Ovary (tissue), 9 donors: ENCODE measurements around the gene ATP13A1. TPM values are rescaled to one million over a fixed set of nuclear protein-coding genes. Genes with fewer than 3 reads are reported as not detected.

Source experiments
- DNase-seq, 5 donors: peaks; one replicate each; pipeline ENCODE4 v3.0.0-alpha.2; 2019 to 2020
- H3K27ac ChIP-seq, 2 donors: fragments of 200-600 bp; one replicate each; pipeline versions ENCODE4 v1.5.1 to v1.8.0; 2019 to 2022
- H3K27me3 ChIP-seq: fragments of 200-600 bp; one replicate; pipeline ENCODE4 v1.8.0; 2022
- H3K36me3 ChIP-seq: fragments of 200-600 bp; sonication (generic); one replicate; pipeline ENCODE4 v1.5.1; 2019
- H3K4me1 ChIP-seq: one replicate; pipeline ENCODE4 v1.8.1; 2013; ENCODE audit warnings: mild to moderate bottlenecking, moderate library complexity; ENCODE audit not compliant: insufficient read depth
- H3K4me3 ChIP-seq: fragments of 200-600 bp; sonication (generic); one replicate; pipeline ENCODE4 v1.5.1; 2017
- H3K9me3 ChIP-seq, 2 donors: fragments of 200-600 bp in 1 of 2; sonication (generic) in 1 of 2; one replicate each; pipeline versions ENCODE4 v1.5.1 to v1.8.1; 2013 to 2019; ENCODE audit warnings: mild to moderate bottlenecking in 1 of 2, moderate library complexity in 1 of 2
- EP300 ChIP-seq: sonication (generic); formaldehyde crosslinking; IDR thresholded peaks from one replicate; pipeline ENCODE4 v1.6.1; 2017; ENCODE audit warnings: antibody characterized with exemption
- POLR2A ChIP-seq: fragments of 450-650 bp; IDR thresholded peaks from one replicate; pipeline ENCODE4 v1.6.1; 2017; ENCODE audit warnings: antibody characterized with exemption, mild to moderate bottlenecking, moderate library complexity
- WGBS, 3 donors: extraction: QIAGEN DNeasy Blood & Tissue Kit in 1 of 3; methylation state at CpG; one replicate each; pipeline versions ENCODE4 v1.1.5 to v1.1.7; 2013 to 2017; 5-methylcytosine and 5-hydroxymethylcytosine counted together
- intact Hi-C, 4 donors: fragments of 100-400 bp; cut with DNase I; formaldehyde crosslinking; loops; one replicate each; pipeline versions ENCODE4 v1.11.0 to v1.15.1; 2022 to 2023
- polyA plus RNA-seq, 2 donors: library from polyadenylated mRNA; stranded (reverse); fragments of 200-250 nt in 1 of 2; fragments of 350-450 nt in 1 of 2; fragmentation: Illumina TruSeq in 1 of 2; extraction: RNeasy Lipid Tissue Mini Kit (QIAGEN cat#74804) in 1 of 2; gene quantifications; one replicate each; pipeline ENCODE4 v1.2.3, GENCODE V29; 2013 to 2014
- total RNA-seq, 7 donors: library from RNA; depleted of rRNA in 2 of 7; stranded (reverse); fragments of >200 nt in 2 of 7; fragmentation: NEBNext Ultra II Directional in 3 of 7; extraction: Animal tissue kit (Norgen Biotek cat#: 25700) in 3 of 7; gene quantifications; one replicate each; pipeline versions ENCODE4 v1.1.0 to v1.2.4, GENCODE V29; 2016 to 2023
- TF ChIP-seq, protein P1 (sequence below), 3 donors: fragments of 450-650 bp in 2 of 3; fragments of 200-600 bp in 1 of 3; IDR thresholded peaks; one replicate each; pipeline versions ENCODE4 v1.5.1 to v1.8.0; 2016 to 2022; ENCODE audit warnings: antibody characterized with exemption in 3 of 3, mild to moderate bottlenecking in 1 of 3
- donor health status: DM: no; HTN: no; CAD: no; lungs with moderate emphysema.
- donor health status: DM: no; HTN: no; CAD: no.
- donor health status: Bipolar disorder and iron deficiency.
- donor health status: DM: yes; HTN: yes; CAD: no.
- donor health status: DM: no; HTN: no; CAD: no.
- donor health status: DM: yes; HTN: yes; CAD: no.

Gene ATP13A1
- total and polyA plus RNA-seq, 9 donors = 24.9 to 407 (median 58.0) TPM

DNA sequence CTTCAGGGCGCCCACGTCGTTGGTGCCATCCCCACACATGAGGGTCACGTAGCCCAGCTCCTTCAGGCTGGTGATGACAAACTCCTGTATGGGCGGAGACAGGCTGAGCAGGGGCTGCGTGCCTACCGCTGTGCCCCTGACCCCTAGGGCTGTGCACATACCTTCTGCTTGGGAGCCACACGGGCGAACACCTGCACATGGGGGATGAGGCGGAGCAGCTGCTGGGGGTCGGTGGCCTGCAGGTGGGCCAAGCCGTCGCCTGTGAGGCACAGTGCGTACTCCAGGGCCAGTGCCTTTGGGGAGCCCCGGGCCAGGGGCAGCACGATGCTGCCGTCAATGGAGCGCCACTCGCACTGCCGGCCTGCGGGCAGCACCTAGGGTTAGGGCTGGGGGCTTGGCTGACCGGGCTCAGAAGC lies 13.9 kb downstream of the ATP13A1 start:
- Histone ChIP-seq H3K4me1 (no peaks in the 10 kb centered on the region), H3K36me3 (no peaks in the 10 kb centered on the region), H3K9me3 (no peaks in the 10 kb centered on the region), H3K27ac (no peak overlapping the region), H3K27me3 (no peaks in the 10 kb centered on the region), H3K4me3 (no peak overlapping the region)
- TF ChIP-seq POLR2A = no peak
- TF ChIP-seq EP300 = no peak
- TF ChIP-seq, protein P1, sequence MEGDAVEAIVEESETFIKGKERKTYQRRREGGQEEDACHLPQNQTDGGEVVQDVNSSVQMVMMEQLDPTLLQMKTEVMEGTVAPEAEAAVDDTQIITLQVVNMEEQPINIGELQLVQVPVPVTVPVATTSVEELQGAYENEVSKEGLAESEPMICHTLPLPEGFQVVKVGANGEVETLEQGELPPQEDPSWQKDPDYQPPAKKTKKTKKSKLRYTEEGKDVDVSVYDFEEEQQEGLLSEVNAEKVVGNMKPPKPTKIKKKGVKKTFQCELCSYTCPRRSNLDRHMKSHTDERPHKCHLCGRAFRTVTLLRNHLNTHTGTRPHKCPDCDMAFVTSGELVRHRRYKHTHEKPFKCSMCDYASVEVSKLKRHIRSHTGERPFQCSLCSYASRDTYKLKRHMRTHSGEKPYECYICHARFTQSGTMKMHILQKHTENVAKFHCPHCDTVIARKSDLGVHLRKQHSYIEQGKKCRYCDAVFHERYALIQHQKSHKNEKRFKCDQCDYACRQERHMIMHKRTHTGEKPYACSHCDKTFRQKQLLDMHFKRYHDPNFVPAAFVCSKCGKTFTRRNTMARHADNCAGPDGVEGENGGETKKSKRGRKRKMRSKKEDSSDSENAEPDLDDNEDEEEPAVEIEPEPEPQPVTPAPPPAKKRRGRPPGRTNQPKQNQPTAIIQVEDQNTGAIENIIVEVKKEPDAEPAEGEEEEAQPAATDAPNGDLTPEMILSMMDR (IDR thresholded peaks at IDR 0.05) = no peak
- DNase-seq = no peak
- WGBS, 3 donors = 85 to 89% (median 89%) methylated on average over 13 to 22 of the region's 22 CpGs
- intact Hi-C loops = no loop called here

- Histone ChIP-seq H3K4me1 (no peaks in the 10 kb centered on the region), H3K9me3 (no peaks in the 10 kb centered on the region), H3K27ac (no peak overlapping the region), H3K4me3 (no peak overlapping the region), H3K27me3 (no peaks in the 10 kb centered on the region), H3K36me3 (no peaks in the 10 kb centered on the region)
- intact Hi-C loops = no loop called here
- TF ChIP-seq, protein P1 (IDR thresholded peaks at IDR 0.05) = no peak
- no peak for TF ChIP-seq POLR2A
- no peak for TF ChIP-seq EP300
- DNase-seq = no peak
- WGBS, 3 donors = 83 to 89% (median 83%) methylated on average over 6 of the region's 6 CpGs
These were observed 14.3 kb downstream of the ATP13A1 start for GRCh38 chr19:19649155-19649554.

DNA sequence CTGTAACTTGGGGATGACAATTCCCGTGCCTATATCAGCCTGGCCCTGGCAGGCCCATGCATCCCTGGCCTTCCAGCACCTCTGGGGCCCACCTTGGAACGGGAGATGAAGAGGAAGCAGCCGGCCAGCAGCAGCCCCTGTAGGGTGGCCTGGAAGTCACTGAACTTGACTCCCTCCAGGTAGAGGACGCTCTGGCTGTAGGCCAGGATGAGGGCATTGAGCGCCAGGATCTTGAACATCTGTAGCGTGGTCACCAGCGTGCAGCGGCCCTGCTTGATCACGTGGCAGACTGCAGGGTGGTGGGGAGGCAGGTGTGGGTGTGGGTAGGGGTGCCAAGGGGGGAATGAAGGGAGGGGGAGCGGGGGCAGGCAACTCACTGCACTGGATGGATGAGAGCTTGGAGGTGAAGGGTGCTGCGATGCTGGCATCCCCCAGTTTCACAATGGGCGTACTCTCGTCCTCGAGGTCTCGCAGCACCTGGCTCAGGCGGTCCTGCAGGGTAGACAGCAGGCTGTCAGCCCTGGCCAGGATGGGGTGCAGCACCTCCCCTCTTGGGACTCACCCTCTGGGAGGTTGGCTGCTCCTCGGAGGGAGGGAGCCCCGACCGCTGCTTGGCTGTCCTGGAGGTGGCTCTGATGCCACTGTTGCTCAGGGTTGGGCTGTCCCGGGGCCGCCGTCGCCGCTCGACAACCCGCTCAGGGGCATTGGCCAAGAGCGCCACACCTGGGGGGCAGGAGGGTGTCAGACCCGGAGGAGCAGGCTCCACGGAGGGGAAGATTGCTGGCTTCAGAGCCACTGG lies 16.2 kb downstream of the ATP13A1 start:
- Histone ChIP-seq H3K4me3 (no peak overlapping the region), H3K36me3 (no peaks in the 10 kb centered on the region), H3K9me3 (no peaks in the 10 kb centered on the region), H3K27ac (no peak overlapping the region), H3K4me1 (no peaks in the 10 kb centered on the region), H3K27me3 (no peaks in the 10 kb centered on the region)
- TF ChIP-seq EP300 (no peak), POLR2A (no peak)
- TF ChIP-seq, protein P1 (IDR thresholded peaks at IDR 0.05) = no peak
- intact Hi-C loops = loop anchor here in 1 of 4 donors (2.0 kb wide), 1 partner anchor 116 kb away; no protein-coding TSS in a partner anchor
- no peak for DNase-seq
- WGBS, 3 donors = 86 to 89% (median 88%) methylated on average over 23 to 29 of the region's 29 CpGs

- no peaks in the 10 kb centered on the region for H3K4me1 ChIP-seq
- no peaks in the 10 kb centered on the region for H3K27me3 ChIP-seq
- intact Hi-C loops = no loop called here
- no peak for DNase-seq
- H3K36me3 ChIP-seq = no peaks in the 10 kb centered on the region
- no peaks in the 10 kb centered on the region for H3K9me3 ChIP-seq
- no peak overlapping the region for H3K4me3 ChIP-seq
- no peak for TF ChIP-seq EP300
- no peak for TF ChIP-seq POLR2A
- no peak overlapping the region for H3K27ac ChIP-seq
- 89 to 93% (median 92%) methylated on average over 13 to 17 of the region's 17 CpGs for WGBS, 3 donors
These were observed 18.1 kb downstream of the ATP13A1 start for GRCh38 chr19:19645233-19645870.

GRCh38 chr19:19644054-19644388 lies 19.5 kb downstream of the ATP13A1 start:
- intact Hi-C loops = loop anchor here in 1 of 4 donors (5.0 kb wide), 1 partner anchor 112 kb away; no protein-coding TSS in a partner anchor
- no peaks in the 10 kb centered on the region for H3K27me3 ChIP-seq
- H3K9me3 ChIP-seq = no peaks in the 10 kb centered on the region
- TF ChIP-seq EP300 (no peak), POLR2A (no peak)
- TF ChIP-seq, protein P1 (IDR thresholded peaks at IDR 0.05) = no peak
- H3K4me1 ChIP-seq = no peaks in the 10 kb centered on the region
- H3K27ac ChIP-seq = no peak overlapping the region
- whole genome bisulfite sequencing, 3 donors = 12 to 17% (median 16%) methylated on average over 5 of the region's 5 CpGs
- H3K4me3 ChIP-seq = no peak overlapping the region
- DNase-seq = no peak
- no peaks in the 10 kb centered on the region for H3K36me3 ChIP-seq
